Stomach smooth muscle (tissue), 2 donors: ENCODE data around the gene KRTAP5-3.
"Not testable (repeated sequence)": the region's sequence is repeated elsewhere in the genome, so short reads cannot be mapped to it uniquely, and the experiment has no call there.

Source experiments
- H3K27ac ChIP-seq: one replicate; pipeline ENCODE4 v1.7.0; 2013; ENCODE audit warnings: mild to moderate bottlenecking, low read length, inconsistent platforms
- H3K27me3 ChIP-seq, 2 donors: one replicate each; pipeline ENCODE4 v1.7.0; 2013; ENCODE audit warnings: low read length in 2 of 2; ENCODE audit not compliant: insufficient read depth in 2 of 2, control insufficient read depth in 1 of 2
- H3K36me3 ChIP-seq, 2 donors: one replicate each; pipeline ENCODE4 v1.7.0; 2013; ENCODE audit warnings: low read length in 2 of 2; ENCODE audit not compliant: control insufficient read depth in 2 of 2, insufficient read depth in 2 of 2
- H3K4me1 ChIP-seq: one replicate; pipeline ENCODE4 v1.7.0; 2013; ENCODE audit warnings: low read length; ENCODE audit not compliant: control insufficient read depth, insufficient read depth
- H3K4me3 ChIP-seq, 2 donors: one replicate each; pipeline ENCODE4 v1.7.0; 2013; ENCODE audit warnings: low read length in 2 of 2
- H3K9ac ChIP-seq, 2 donors: one replicate each; pipeline ENCODE4 v1.7.0; 2013; ENCODE audit warnings: low read length in 2 of 2, mild to moderate bottlenecking in 1 of 2
- H3K9me3 ChIP-seq, 2 donors: one replicate each; pipeline ENCODE4 v1.7.0; 2013; ENCODE audit warnings: low read length in 2 of 2; ENCODE audit not compliant: control insufficient read depth in 2 of 2
- donor health status: healthy.
- donor health status: Pancreatic carcinoma.

Gene KRTAP5-3

GRCh38 chr11:1597331-1597993, 10.8 kb downstream of the KRTAP5-3 start:
- no peaks in the 10 kb centered on the region for H3K9me3 ChIP-seq
- no peak overlapping the region for H3K9ac ChIP-seq

GRCh38 chr11:1596576-1597121, 11.6 kb downstream of the KRTAP5-3 start:
- H3K4me1 ChIP-seq, H3K27ac ChIP-seq, H3K9ac ChIP-seq, H3K36me3 ChIP-seq, H3K9me3 ChIP-seq, H3K4me3 ChIP-seq: not testable (repeated sequence)
- H3K27me3 ChIP-seq: peaks cover 5 to 11% of the 10 kb centered on the region in 2 donors

More at GRCh38 chr11:1597331-1597993, 10.8 kb downstream of the KRTAP5-3 start:
- peaks cover 5 to 10% of the 10 kb centered on the region in 2 donors for H3K27me3 ChIP-seq
- no peak overlapping the region for H3K27ac ChIP-seq
- H3K4me1 ChIP-seq: no peaks in the 10 kb centered on the region
- no peaks in the 10 kb centered on the region for H3K36me3 ChIP-seq
- H3K4me3 ChIP-seq: no peak overlapping the region

- H3K27ac ChIP-seq, H3K4me3 ChIP-seq, H3K9me3 ChIP-seq, H3K4me1 ChIP-seq, H3K36me3 ChIP-seq, H3K9ac ChIP-seq: not testable (repeated sequence)
- H3K27me3 ChIP-seq: peaks cover 5 to 11% of the 10 kb centered on the region in 2 donors
These were observed 12.2 kb downstream of the KRTAP5-3 start for GRCh38 chr11:1595994-1596575.

GRCh38 chr11:1592628-1593027, 15.6 kb downstream of the KRTAP5-3 start:
- Histone ChIP-seq H3K27ac (no peak overlapping the region), H3K4me1 (no peaks in the 10 kb centered on the region), H3K27me3 (peaks cover 5 to 9% of the 10 kb centered on the region in 2 donors), H3K9me3 (no peaks in the 10 kb centered on the region), H3K4me3 (no peak overlapping the region), H3K36me3 (no peaks in the 10 kb centered on the region), H3K9ac (no peak overlapping the region)

GRCh38 chr11:1589996-1590395, 18.3 kb downstream of the KRTAP5-3 start:
- H3K27ac ChIP-seq: no peak overlapping the region
- H3K36me3 ChIP-seq: no peaks in the 10 kb centered on the region
- no peaks in the 10 kb centered on the region for H3K9me3 ChIP-seq
- H3K4me1 ChIP-seq: no peaks in the 10 kb centered on the region
- no peak overlapping the region for H3K9ac ChIP-seq
- H3K4me3 ChIP-seq: no peak overlapping the region
- peaks cover 0 to 7% of the 10 kb centered on the region in 2 donors for H3K27me3 ChIP-seq

- H3K9ac ChIP-seq, H3K4me1 ChIP-seq, H3K9me3 ChIP-seq, H3K27ac ChIP-seq, H3K36me3 ChIP-seq, H3K27me3 ChIP-seq, H3K4me3 ChIP-seq: not testable (repeated sequence)
These were observed 18.9 kb downstream of the KRTAP5-3 start for GRCh38 chr11:1589191-1589963.

GRCh38 chr11:1586699-1587098, 21.6 kb downstream of the KRTAP5-3 start:
- Histone ChIP-seq H3K36me3 (no peaks in the 10 kb centered on the region), H3K9ac (no peak overlapping the region), H3K9me3 (no peaks in the 10 kb centered on the region), H3K27me3 (no peaks in the 10 kb centered on the region), H3K4me1 (no peaks in the 10 kb centered on the region), H3K27ac (no peak overlapping the region), H3K4me3 (no peak overlapping the region)

GRCh38 chr11:1584661-1585370, 23.4 kb downstream of the KRTAP5-3 start, which contains the start of gene KRTAP5-1:
TSS of gene KRTAP5-1 (minus strand) at chr11:1585283. CDS start at chr11:1585249, 34 bp downstream.
- not testable (repeated sequence) for H3K9ac ChIP-seq, H3K27ac ChIP-seq, H3K27me3 ChIP-seq, H3K36me3 ChIP-seq, H3K9me3 ChIP-seq, H3K4me3 ChIP-seq, H3K4me1 ChIP-seq

GRCh38 chr11:1582909-1583308, 25.4 kb downstream of the KRTAP5-3 start:
- H3K27me3 ChIP-seq: not testable (repeated sequence)

GRCh38 chr11:1581976-1582375, 26.3 kb downstream of the KRTAP5-3 start:
- Histone ChIP-seq H3K27me3 (no peaks in the 10 kb centered on the region), H3K9me3 (no peaks in the 10 kb centered on the region), H3K4me1 (no peaks in the 10 kb centered on the region), H3K9ac (no peak overlapping the region), H3K36me3 (no peaks in the 10 kb centered on the region), H3K27ac (no peak overlapping the region), H3K4me3 (no peak overlapping the region)

More at GRCh38 chr11:1582909-1583308, 25.4 kb downstream of the KRTAP5-3 start:
- H3K27ac ChIP-seq, H3K4me3 ChIP-seq, H3K9ac ChIP-seq, H3K4me1 ChIP-seq, H3K36me3 ChIP-seq, H3K9me3 ChIP-seq: not testable (repeated sequence)
